A172 (cell line): Measurements from ENCODE around the gene TMEM165. TPM values are rescaled to one million over a fixed set of nuclear protein-coding genes. Genes with fewer than 3 reads are reported as not detected.

Source experiments
- DNase-seq: peaks from one replicate; pipeline ENCODE4 v3.0.0-alpha.2; 2015; ENCODE audit warnings: low spot score
- total RNA-seq: library from RNA; depleted of rRNA; stranded (reverse); fragments of >200 nt; shearing (Covaris generic); gene quantifications from 2 replicates; pipeline ENCODE4 v1.2.3, GENCODE V29; 2014

The TMEM165 gene
- total RNA-seq, 1 experiment from 2014 or later = 109 TPM

DNA sequence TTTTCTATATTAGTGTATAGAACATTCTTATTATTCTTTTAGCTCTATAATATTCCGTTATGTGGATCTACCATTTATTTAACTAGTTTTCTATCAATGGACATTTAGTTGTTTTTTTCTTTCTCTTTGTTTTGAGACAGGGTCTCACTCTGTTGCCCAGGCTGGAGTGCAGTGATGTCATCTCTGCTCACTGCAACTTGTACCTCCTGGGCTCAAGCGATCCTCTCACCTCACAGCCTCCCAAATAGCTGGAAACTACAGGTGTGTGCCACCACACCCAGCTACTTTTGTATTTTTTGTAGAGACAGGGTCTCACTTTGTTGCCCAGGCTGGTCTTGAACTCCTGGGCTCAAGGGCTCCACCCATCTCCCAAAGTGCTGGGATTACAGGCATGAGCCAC lies 10.8 kb downstream of the TMEM165 start:
- no peak for DNase-seq

DNA sequence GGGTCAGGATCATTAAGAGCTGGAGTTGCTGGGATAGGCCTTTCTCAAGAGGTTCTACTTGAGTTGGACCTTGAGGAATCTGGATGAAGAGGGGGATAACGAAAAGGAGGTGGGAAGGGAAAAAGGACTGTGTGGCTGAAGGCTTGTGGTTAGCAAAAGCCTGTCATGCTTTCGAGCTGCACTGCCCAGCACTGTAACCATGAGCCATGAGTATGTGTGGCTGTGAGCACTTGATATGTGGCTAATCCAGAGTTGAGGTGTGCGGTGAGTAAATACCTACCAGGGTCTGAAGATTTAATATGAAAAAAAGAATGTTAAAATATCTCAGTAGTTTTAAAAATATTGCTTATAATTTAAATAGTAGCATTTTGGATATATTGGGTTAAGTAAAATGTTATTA lies 11.4 kb downstream of the TMEM165 start:
- DNase-seq = no peak

DNA sequence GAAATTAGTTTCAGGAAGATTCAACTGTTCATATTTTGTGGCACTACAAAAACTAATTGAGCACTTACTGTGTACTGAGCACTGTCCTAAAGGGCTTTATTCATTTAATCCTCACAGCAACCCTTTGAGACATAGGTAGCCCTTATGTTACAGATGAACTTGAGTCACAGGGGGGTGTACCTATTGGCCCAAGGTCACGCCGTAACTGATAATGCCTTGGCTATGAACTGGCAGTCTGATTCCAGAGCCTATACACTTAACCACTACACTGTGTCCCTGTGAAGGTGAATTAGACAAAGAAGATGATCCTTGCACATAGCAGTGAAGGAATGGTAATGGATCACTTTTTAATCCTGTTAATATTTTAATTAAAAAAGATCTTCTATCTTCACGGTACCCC lies 12.0 kb downstream of the TMEM165 start:
- no peak for DNase-seq

DNA sequence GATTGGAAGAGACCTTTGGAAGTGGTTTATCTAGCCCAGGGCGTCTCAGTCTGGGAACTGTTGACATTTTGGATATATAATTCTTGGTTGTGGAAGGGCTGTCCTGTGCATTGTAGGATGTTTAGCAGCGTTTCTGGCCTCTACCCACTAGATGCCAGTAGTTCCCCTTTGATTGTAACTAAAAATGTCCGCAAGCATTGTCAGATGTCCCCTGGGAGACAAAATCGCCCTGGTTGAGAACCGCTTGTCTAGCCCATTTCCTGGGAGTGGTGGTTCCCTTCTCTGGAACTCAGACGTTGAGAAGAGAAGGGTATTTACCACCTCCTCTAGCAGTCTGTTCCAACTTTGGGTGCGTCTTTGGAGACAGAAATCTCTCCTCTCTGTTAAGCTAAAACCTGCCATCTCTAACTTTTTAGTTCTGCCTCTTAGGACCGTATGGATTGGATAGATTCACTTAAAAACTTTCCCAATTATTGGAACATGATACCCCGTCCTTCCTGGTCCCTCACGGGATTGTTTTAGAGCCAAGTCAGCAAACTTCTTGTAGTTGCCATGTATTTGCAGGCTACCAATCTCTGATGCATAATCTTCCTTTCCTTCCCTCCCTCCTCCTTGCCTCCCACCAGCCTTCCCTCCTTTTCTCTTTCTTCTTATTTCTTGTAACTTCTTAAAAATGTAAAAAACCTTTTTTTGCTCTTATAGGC lies 13.9 kb downstream of the TMEM165 start:
- DNase-seq = peak; percentile 47

DNA sequence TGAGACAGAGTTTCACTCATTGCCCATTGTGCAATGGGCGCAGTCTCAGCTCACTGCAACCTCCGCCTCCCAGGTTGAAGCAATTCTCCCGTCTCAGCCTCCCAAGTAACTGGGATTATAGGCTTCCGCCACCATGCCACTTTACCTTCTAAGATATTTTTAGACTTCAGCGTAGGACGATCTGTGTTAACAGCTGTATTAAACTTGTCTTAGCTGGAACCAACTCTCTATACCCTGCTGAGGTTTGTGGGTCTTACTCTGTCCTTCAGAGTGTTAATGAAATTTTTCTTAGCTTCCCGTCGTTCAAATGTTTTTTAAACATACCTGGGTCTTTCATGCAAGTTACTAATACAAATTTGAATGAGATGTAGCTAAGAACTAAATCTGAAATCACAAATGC lies 14.7 kb downstream of the TMEM165 start:
- DNase-seq = no peak

DNA sequence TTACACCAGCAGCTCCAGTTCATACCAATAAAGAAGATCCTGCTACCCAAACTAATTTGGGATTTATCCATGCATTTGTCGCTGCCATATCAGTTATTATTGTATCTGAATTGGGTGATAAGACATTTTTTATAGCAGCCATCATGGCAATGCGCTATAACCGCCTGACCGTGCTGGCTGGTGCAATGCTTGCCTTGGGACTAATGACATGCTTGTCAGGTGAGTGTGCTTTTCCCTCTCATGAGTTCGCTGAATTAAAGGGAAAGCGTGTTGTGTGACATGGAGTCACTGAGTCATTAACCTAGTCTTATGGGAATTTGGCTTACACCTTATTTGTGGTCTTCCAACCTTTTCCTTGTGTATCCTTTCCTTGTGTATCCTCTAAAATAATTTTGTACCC lies 15.9 kb downstream of the TMEM165 start:
- no peak for DNase-seq

DNA sequence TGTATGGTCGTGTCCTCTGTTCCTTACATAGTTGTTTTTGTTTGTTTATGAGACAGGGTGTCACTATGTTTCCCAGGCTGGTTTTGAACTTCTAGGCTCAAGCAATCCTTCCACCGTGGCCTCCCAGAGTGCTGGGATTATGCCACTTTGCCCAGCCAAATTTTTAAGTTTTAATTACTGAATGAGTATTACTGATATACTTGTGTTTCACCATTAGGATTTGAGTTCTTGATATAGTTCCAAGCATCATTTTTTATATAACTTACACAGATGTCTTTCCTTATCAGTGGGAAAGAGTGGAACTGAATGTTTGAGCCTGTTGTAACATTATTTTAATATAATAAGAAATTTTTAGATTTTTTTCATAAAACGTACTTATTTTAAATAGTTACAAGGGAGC lies 20.4 kb downstream of the TMEM165 start:
- DNase-seq = no peak

DNA sequence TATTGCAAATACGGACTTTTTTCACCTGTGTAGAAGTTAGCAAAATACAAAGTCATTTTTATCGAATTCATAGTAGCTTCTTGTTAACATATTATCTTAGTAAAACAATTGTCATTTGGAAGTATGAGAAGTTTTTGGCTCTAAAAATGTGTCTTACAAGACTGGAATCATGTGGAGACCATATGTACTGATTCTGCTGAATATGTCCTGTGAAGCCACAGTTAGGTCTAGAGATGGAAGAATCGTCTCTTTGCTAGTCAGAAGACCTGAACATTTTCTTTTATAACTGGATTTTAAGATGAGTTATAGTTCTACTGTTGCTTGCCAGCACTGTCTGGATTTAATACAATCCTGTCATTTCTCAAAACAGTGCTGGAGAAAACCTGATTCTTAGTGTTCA lies 29.0 kb downstream of the TMEM165 start:
- DNase-seq = no peak

DNA sequence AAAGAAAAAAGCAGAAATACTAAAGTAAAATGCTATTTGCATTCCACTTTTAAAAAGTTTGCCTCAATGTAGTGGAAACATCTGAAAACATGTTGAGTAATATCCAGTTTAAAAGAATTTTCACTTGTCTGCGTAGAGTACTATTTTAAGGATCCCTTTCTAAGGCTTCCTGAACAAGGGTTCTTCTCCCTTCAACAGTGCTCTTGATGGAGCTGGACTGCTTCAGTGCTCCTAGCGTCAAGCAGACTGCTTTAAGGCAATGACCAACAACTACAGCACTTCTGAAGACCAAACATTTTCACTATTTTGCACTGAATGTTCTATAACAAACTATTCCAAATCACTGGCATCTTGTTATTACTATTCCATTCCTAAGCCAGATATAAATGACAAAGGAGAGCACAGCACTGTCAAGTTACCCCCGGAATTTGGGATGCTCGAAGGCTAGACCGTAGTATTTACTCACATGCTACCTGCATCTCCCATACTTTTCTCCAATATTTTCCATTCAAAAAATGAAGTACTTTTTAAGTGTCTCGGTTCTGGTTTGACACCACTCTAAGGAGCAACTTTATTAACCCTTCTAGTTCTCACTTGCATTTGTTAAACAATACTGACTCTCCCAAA lies 36.1 kb downstream of the TMEM165 start:
- DNase-seq = no peak

DNA sequence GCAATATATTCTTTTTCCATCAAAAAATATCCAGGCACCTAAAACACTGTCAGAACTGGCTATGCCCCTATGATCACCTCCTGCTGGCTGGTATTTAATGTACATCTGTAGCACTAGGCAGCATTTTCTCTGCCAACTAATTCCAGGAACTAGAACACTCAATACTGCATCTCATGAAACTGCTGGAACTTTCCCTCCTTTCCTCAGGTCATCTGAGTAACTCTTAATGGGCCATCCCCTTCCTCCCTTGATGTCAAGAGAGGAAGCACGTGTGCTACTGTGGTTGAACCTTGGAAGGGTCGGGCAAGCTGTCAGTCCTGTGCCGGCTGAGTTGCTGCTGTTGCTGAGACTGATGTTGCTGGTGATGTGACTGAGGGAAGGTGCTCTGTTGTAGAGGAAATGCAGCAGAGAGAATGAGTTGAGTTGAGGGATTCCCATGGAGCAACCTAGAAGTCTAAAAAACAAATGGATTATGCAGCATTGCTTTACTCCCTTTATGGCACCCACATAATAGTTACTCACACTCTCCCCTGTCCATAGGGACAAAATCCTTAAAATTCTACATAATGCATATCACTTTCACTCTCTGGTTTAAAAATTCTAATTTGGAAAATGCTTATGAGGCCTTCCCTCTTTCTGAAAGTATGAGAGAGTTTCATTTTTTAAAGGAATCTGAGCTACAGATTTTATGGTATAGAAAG lies 39.5 kb downstream of the TMEM165 start:
- no peak for DNase-seq

DNA sequence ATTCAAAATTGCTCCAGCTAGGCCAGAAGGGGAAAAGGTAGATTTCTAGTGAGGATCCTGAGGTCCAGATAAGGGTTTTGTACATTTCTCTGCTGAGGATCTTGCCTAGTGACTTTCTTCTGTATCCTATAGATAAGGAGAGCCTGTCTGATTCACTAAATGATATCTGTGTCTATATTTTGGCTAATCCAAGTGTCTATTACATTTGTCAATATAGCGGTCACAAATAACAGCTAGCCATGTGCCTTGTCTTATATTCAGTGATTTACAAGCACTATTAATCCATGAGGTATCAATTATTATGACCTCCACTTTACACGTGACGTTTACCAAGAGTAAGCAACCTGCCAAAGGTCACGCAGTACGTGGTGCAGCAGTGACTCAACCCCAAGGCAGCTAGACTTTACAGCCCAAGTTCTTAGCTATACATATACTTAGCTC lies 41.6 kb downstream of the TMEM165 start:
- no peak for DNase-seq

DNA sequence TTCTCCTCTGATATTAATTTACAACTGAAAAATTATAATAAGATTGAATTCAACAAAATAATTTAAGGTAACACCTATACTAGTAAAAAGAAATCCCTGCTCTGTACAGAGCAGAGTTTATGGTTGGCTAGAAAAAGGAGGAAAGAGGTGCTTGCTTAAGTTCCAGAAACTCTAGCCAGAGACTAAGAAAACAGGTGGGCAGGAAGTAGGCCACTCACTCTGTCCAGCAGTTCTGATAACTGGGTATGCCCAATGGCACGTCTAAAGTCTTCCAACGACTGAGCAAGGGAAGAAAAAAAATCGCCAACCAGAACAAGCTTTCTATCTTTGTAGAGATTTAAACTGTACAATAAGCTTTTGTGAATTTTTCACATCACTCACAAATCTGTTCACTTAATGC lies 42.1 kb downstream of the TMEM165 start:
- DNase-seq = no peak

DNA sequence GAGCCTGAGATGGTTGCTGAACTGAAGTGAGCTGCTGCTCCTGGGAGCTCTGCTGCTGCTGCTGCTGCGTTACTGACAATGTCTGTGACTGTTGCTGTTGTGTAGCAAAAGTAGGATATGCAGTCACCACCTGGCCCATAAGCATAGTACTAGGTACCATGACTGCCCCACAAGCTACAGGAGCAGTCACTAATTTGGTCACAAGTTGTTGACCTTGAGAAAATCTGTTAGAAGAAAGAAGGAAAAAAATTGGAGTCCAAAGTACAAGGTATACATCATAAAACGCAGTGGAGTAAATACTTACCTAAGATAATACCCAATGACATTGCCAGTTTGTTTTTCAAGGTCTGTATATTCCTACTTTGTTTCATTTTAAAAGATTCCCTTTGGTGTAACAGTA lies 42.6 kb downstream of the TMEM165 start:
- no peak for DNase-seq

DNA sequence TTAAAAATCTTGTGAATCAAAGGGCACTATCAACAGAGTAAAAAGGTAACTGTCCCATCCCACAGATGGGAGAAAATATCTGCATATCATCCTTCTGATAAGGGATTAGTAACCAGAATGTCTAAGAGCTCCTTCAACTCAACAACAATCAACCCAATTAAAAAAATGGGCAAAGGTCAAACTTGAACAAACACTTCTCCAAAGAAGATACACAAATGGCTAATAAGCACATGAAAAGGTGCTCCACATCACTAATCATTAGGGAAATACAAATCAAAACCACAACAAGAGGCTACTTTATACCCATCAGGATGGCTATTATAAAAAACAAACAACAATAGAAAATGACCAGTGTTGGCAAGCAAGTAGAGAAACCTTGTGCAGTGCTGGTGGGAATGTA lies 43.3 kb downstream of the TMEM165 start:
- DNase-seq = no peak

DNA sequence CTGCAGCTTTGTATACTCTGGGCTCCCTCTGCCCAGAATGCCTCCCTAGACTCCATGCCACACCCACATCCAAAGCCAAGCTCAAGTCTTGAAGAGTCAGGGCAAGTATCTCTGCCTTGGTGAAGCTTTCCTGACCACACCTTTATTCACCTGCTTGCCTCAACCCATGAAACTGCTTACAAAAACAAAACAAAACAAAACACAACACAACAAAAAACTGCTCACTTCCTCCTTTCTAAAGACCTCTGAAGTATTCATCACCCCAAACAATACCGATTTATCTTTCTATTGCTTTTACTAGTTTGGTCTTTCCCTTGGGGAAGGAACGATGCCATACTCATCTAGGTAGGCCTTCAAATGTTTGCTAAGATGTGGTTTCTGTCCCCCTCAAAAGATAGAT lies 45.0 kb downstream of the TMEM165 start:
- DNase-seq = no peak

DNA sequence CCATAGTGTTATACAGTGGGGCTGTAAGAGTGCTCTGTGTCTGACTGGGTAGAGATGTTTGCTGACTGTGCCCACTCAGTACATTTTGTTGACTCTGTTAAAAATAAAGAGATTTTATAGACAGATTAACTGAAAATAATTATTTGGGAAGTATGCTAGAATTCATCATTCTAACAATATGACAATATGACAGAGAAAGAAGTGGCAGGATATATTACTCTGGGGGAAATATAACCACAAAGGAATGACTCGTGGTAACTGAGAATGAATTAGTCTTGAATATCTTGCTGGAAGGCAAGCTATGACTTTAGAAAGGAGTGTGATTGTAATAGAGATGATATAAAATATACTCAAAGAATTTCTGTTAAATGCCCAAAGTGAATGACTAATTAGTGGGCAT lies 46.8 kb downstream of the TMEM165 start:
- DNase-seq = no peak

DNA sequence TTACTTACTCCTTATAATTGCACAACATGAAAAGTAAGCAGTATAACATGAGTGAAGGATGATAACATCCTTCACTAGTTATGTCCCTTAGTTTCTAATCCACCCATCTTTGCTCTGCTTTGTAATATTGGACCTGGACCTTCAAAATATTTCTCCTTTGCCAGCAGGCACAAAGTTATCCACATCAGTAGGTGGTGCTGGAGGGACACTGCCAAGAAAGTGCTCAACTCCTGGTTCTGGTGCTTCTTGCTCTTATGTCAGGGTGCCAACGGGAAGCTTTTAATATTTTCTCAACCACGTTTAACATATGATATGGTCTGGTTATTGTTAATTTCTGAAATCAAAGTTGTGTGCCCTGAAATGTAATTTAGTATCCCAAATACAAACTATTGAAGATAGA lies 49.1 kb downstream of the TMEM165 start:
- DNase-seq = peak; percentile 53

DNA sequence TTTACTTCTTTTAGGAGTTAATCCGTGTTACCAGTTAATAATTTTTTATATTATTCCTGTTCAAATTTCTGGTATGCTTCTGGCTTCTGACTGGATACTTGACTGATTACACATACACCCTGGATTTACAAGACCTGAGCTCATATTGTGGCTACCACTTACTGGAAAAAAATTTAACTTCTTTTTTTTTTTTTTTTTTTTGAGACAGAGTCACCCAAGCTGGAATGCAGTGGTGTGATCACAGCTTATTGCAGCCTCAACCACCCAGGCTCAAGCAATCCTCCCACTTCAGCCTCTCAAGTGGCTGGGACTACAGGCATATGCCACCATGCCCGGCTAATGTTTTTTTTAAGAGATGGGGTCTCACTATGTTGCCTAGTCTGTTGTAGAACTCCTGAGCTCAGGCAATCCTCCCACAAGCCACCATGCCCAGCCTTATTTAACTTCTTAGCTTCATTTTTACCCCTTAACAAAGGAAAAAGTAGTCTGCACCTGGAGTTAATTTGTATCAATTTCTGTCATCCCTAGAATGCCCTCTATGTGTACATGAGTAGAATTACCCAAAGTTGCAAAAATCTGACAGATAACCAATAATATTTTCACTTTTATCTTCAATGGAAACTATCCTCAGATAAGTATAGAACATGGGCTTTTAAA lies 50.3 kb downstream of the TMEM165 start:
- DNase-seq = peak; percentile 26

DNA sequence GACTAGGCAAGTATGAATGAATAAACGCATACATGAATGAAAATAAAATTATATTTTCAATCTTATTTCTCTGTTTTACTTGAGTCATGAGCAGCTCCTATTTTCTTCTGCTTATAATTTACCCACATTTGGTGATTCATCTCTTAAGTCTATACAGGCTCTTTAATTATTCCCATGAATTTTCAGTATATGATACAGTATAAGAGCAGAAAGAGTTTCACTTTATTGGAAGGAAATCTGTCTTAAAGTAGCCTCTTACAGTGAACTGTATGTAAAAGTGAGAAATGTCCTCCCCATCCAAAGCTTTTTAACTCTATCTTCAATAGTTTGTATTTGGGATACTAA lies 50.8 kb downstream of the TMEM165 start:
- no peak for DNase-seq

DNA sequence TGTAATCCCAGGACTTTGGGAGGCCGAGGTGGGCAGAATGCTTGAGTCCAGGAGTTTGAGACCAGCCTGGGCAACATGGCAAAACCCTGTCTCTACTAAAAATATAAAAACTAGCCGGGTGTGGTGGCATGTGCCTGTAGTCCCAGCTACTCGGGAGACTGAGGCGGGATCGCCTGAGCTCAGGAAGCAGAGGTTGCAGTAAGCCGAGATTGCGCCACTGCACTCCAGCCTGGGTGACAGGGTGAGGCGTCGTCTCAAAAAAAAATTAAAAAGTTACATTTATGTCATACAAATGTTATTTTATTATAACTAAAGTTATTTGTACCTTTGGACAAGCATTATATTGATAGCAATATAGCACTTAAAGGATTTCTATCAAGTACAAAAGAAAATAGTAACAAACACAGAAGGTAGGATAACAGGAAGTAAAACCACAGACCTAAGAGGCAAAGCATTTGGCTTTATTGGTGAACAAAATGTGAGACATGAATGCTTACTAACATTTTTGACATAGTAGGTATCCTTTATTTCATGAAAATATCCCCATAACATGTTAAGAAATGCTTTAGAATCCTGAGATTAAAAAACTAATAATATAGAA lies 51.5 kb downstream of the TMEM165 start:
- DNase-seq = no peak

DNA sequence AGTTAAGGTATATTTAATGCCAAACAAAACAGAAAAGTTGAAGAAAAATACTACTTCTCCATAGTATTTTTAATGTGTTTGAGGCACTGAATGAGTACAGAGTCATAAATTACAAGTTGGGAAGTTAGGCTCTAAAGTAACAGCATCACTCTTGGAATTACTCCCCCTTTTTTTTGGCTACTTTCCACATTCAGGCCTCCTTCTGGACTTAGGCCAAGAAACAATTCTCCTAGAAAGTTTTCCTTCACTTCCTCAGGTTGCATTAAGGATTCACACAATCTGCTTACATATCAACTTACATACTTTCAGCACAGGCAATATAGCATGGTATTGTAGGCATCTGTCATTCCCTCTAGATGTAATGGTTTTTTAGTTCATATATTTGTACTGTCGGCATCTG lies 52.1 kb downstream of the TMEM165 start:
- no peak for DNase-seq

DNA sequence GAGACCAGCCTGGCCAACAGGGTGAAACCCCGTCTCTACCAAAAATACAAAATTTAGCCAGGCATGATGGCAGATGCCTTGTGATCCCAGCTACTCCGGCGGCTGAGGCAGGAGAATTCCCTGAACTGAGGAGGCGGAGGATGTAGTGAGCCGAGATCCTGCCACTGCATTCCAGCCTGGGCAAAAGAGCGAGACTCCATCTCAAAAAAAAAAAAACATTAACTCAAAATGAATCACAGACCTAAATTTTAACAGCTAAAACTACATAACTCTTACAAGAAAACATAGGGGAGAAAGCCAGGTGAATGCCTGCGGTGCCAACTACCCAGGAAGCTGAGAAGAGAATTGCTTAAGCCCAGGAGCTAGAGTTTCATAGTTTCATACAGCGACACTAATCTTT lies 54.8 kb downstream of the TMEM165 start:
- no peak for DNase-seq
